ENCODE data around the gene NIM1K. TPM values are rescaled to one million over a fixed set of nuclear protein-coding genes. Genes with fewer than 3 reads are reported as not detected.

Gene NIM1K
- total RNA-seq, 1 donor, result 0.43 TPM

DNA sequence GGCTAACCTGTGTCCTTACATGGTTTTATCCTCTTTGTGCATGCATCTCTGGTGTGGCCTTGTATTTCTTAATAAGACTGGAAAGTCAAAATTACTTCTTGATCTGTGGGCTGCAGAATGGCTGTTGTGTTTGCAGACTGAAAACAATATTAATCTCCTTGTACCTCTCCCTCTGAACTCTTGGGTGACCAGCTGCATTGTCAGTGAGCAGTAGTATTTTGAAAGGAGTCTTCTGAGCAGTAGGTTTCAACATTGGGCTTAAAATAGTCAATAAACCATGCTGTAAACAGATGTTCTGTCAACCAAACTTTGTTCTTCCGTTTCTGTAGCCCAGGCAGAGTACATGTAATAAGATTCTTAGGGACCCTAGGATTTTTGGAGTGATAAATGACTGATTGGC lies 26.7 kb upstream of the NIM1K start:
- DNase-seq (ENCODE audit: low read depth), result peak; percentile 6
- TF ChIP-seq, protein P1, sequence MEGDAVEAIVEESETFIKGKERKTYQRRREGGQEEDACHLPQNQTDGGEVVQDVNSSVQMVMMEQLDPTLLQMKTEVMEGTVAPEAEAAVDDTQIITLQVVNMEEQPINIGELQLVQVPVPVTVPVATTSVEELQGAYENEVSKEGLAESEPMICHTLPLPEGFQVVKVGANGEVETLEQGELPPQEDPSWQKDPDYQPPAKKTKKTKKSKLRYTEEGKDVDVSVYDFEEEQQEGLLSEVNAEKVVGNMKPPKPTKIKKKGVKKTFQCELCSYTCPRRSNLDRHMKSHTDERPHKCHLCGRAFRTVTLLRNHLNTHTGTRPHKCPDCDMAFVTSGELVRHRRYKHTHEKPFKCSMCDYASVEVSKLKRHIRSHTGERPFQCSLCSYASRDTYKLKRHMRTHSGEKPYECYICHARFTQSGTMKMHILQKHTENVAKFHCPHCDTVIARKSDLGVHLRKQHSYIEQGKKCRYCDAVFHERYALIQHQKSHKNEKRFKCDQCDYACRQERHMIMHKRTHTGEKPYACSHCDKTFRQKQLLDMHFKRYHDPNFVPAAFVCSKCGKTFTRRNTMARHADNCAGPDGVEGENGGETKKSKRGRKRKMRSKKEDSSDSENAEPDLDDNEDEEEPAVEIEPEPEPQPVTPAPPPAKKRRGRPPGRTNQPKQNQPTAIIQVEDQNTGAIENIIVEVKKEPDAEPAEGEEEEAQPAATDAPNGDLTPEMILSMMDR (IDR thresholded peaks at IDR 0.05; ENCODE audit: insufficient read depth, low read depth, low read length), result no peak
- no peak overlapping the region for H3K4me3 ChIP-seq (ENCODE audit: low read depth, low read length)

DNA sequence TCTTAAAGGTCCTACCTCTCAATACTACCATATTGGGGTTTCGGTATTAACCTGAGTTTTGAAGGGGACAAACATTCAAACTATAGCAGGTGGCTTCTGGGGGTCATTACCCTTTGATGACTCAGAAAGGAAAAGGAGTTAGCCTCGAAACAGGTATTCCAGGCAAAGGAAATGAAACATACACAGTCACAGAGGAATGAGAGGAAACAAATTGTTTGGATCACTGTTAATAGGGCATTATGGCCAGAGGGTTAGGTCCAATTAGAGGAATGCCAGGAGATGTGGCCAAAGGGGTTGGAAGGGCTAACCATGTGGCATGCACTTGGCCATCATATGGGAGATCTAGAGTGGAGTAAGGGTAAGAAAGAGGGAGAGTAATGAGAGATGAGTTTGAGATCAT lies 23.9 kb upstream of the NIM1K start:
- no peak for DNase-seq (ENCODE audit: low read depth)
- TF ChIP-seq, protein P1 (IDR thresholded peaks at IDR 0.05; ENCODE audit: insufficient read depth, low read depth, low read length), result no peak
- H3K4me3 ChIP-seq (ENCODE audit: low read depth, low read length), result no peak overlapping the region

DNA sequence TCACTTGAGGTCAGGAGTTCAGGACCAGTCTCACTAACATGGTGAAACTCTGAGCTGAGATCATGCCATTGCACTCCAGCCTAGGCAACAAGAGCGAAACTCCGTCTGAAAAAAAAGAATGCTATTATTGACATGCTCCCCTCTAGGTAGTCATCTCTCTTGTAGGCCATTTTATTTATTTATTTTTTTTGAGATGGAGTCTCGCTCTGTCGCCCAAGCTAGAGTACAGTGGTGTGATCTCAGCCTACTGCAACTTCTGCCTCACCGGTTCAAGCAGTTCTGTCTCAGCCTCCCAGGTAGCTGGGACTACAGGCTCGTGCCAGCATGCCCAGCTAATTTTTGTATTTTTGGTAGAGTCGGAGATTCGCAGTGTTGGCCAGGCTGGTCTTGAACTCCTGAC lies 20.6 kb upstream of the NIM1K start:
- TF ChIP-seq, protein P1 (IDR thresholded peaks at IDR 0.05; ENCODE audit: insufficient read depth, low read depth, low read length), result no peak
- no peak overlapping the region for H3K4me3 ChIP-seq (ENCODE audit: low read depth, low read length)
- no peak for DNase-seq (ENCODE audit: low read depth)

DNA sequence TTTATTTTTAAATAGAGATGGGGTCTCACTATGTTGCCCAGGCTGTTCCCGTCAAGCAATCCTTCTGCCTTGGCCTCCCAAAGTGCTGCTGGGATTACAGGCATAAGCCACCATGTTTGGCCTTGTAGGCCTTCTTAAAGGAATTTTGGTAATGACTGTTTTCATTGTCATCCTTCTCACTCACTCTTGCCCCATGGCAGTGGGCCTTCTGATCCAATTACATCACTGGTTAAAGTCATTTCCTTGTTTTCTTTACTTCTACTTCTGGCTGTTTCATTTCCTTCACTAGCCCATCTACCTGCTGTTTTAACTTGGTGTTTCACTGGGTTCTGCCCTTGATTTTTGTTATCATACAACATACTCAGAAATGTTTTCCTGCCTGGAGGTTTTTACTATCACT lies 20.1 kb upstream of the NIM1K start:
- TF ChIP-seq, protein P1 (IDR thresholded peaks at IDR 0.05; ENCODE audit: insufficient read depth, low read depth, low read length), result no peak
- no peak overlapping the region for H3K4me3 ChIP-seq (ENCODE audit: low read depth, low read length)
- DNase-seq (ENCODE audit: low read depth), result no peak

DNA sequence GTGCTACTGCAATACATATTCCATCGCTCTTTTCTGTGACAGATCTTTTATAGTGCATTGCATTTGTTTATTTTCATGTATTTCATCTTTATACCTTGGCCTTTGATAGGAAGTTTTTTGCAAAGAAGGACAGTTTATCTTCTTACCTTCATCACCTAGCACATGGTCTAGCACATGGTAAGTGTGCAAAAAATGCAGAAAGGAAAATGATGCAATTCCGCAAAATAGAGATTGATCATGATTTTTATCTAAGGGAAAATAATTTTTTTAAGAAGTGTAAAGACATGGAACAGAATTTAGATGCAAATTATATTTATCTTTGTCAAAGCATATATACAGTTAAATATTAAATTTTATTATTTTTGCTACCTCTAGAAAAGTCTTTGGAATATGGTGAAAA lies 19.2 kb upstream of the NIM1K start:
- TF ChIP-seq, protein P1 (IDR thresholded peaks at IDR 0.05; ENCODE audit: insufficient read depth, low read depth, low read length), result no peak
- no peak overlapping the region for H3K4me3 ChIP-seq (ENCODE audit: low read depth, low read length)
- no peak for DNase-seq (ENCODE audit: low read depth)

DNA sequence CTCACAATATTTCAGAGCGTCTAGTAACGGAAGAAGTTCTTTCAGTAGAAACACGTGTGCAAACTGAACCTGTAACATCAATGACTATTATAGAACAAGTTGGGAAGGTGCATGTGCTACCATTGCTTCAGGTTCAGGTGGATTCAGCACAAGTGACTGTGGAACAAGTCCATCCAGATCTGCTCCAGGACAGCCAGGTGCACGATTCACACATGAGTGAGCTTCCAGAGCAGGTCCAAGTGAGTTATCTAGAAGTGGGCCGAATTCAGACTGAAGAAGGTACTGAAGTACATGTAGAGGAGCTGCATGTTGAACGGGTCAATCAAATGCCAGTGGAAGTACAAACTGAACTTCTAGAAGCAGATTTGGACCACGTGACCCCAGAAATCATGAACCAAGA lies 17.4 kb upstream of the NIM1K start:
- TF ChIP-seq, protein P1 (IDR thresholded peaks at IDR 0.05; ENCODE audit: insufficient read depth, low read depth, low read length), result no peak
- no peak overlapping the region for H3K4me3 ChIP-seq (ENCODE audit: low read depth, low read length)
- DNase-seq (ENCODE audit: low read depth), result no peak

DNA sequence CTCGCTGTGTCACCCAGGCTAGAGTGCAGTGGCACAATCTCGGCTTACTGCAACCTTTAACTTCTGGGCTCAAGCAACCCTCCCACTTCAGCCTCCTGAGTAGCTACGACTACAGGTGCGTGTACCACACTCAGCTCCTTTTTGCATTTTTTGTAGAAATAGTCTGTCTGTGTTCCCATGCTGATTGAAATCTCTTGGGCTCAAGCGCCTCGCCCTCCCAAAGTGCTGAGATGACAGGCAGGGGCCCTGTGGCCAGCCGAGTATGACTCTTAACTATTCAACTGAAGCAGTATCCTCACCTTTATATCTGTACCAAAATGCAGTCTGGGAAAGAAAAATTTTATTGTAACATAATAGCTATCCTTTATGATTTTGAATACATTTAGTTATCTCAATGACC lies 12.2 kb upstream of the NIM1K start:
- no peak overlapping the region for H3K4me3 ChIP-seq (ENCODE audit: low read depth, low read length)
- DNase-seq (ENCODE audit: low read depth), result no peak
- TF ChIP-seq, protein P1 (IDR thresholded peaks at IDR 0.05; ENCODE audit: insufficient read depth, low read depth, low read length), result no peak
